Adrenal gland (tissue), 12 donors: ENCODE data around the gene FILIP1. TPM values are rescaled to one million over a fixed set of nuclear protein-coding genes. Genes with fewer than 3 reads are reported as not detected.
A peak's percentile ranks its signal among the peaks of the same experiment; 100 is the strongest.

Source experiments
- DNase-seq, 7 donors: peaks; one replicate each; pipeline ENCODE4 v3.0.0-alpha.2; 2019 to 2020
- H3K27ac ChIP-seq, 5 donors: fragments of 200-600 bp; sonication (generic) in 4 of 5; 1 replicate in 3 of 5; 2 replicates in 2 of 5; pipeline versions ENCODE4 v1.5.1 to v1.8.0; 2016 to 2020; ENCODE audit warnings: mild to moderate bottlenecking in 1 of 5
- H3K27me3 ChIP-seq: fragments of 200-600 bp; 2 replicates; pipeline ENCODE4 v1.8.0; 2021
- H3K36me3 ChIP-seq, 2 donors: fragments of 200-600 bp; replicated peaks in 1 of 2; 1 replicate in 1 of 2; 2 replicates in 1 of 2; pipeline versions ENCODE4 v1.5.1 to v1.8.0; 2018 to 2022
- H3K4me1 ChIP-seq, 2 donors: fragments of 200-600 bp; replicated peaks in 1 of 2; 1 replicate in 1 of 2; 2 replicates in 1 of 2; pipeline versions ENCODE4 v1.5.1 to v1.8.0; 2018 to 2021
- H3K4me3 ChIP-seq, 4 donors: fragments of 200-600 bp; sonication (generic) in 3 of 4; one replicate each; pipeline ENCODE4 v1.5.1; 2016 to 2018
- H3K9me3 ChIP-seq, 3 donors: fragments of 200-600 bp; sonication (generic) in 1 of 3; replicated peaks in 1 of 3; 1 replicate in 2 of 3; 2 replicates in 1 of 3; pipeline versions ENCODE4 v1.5.1 to v1.8.0; 2016 to 2021
- CTCF ChIP-seq, 6 experiments: fragments of 450-650 bp in 4 of 6; fragments of 200-600 bp in 2 of 6; sonication (generic) in 1 of 6; IDR thresholded peaks; 1 replicate in 5 of 6; 2 replicates in 1 of 6; pipeline versions ENCODE4 v1.5.1 to v1.8.0; 2016 to 2021; ENCODE audit warnings: antibody characterized with exemption in 6 of 6, mild to moderate bottlenecking in 2 of 6, moderate library complexity in 1 of 6
- POLR2A ChIP-seq, 2 donors: fragments of 450-650 bp; IDR thresholded peaks; one replicate each; pipeline ENCODE4 v1.6.1; 2017; ENCODE audit warnings: antibody characterized with exemption in 2 of 2, mild to moderate bottlenecking in 2 of 2, moderate library complexity in 1 of 2
- WGBS, 4 donors: extraction: QIAGEN DNeasy Blood & Tissue Kit in 2 of 4; methylation state at CpG; one replicate each; pipeline versions ENCODE4 v1.1.5 to v1.1.7; 2013 to 2017; 5-methylcytosine and 5-hydroxymethylcytosine counted together
- intact Hi-C, 2 donors: fragments of 100-400 bp; cut with DNase I; formaldehyde crosslinking; loops; one replicate each; pipeline versions ENCODE4 v1.14.1 to v1.15.0; 2022 to 2023
- polyA plus RNA-seq, 3 donors: library from polyadenylated mRNA; stranded (reverse); fragments of 200-250 nt in 2 of 3; fragments of 350-450 nt in 1 of 3; fragmentation: Illumina TruSeq in 1 of 3; extraction: RNeasy Lipid Tissue Mini Kit (QIAGEN cat#74804) in 1 of 3; gene quantifications; one replicate each; pipeline ENCODE4 v1.2.3, GENCODE V29; 2013 to 2014
- total RNA-seq, 9 donors: library from RNA; depleted of rRNA in 4 of 9; stranded (reverse); fragments of >200 nt in 4 of 9; fragments of 120-200 nt in 1 of 9; fragmentation: NEBNext Ultra II Directional in 1 of 9; extraction: Animal tissue kit (Norgen Biotek cat#: 25700) in 1 of 9; gene quantifications; one replicate each; pipeline versions ENCODE4 v1.1.0 to v1.2.4, GENCODE V29; 2013 to 2023
- donor health status: healthy with polysubstance abuse.
- donor health status: Bipolar disorder and iron deficiency.
- donor health status: DM: yes; HTN: yes; CAD: no.
- donor health status: DM: no; HTN: no; CAD: no.
- donor health status: DM: no; HTN: no; CAD: no.
- donor health status: DM: yes; HTN: yes; CAD: no.

Gene FILIP1
- total and polyA plus RNA-seq, 12 donors, result 0.94 to 8.0 (median 2.3) TPM

GRCh38 chr6:75368864-75369402 is 124.7 kb downstream of the FILIP1 start:
- intact Hi-C loops, result no loop called here
- Histone ChIP-seq H3K27ac (peak overlapping the region in 2 of 5 donors; percentile 22 to 43), H3K27me3 (no peaks in the 10 kb centered on the region)

GRCh38 chr6:75368151-75368779 is 125.3 kb downstream of the FILIP1 start:
- WGBS, 4 donors, result 85 to 88% (median 86%) methylated on average over 6 of the region's 6 CpGs
- intact Hi-C loops, result no loop called here
- peak overlapping the region in 1 of 5 donors; percentile 43 for H3K27ac ChIP-seq
- peaks cover 4 to 11% of the 10 kb centered on the region in 2 donors for H3K4me1 ChIP-seq
- peak in 1 of 7 donors; percentile 15 for DNase-seq
- no peaks in the 10 kb centered on the region for H3K36me3 ChIP-seq
- H3K4me3 ChIP-seq, result no peak overlapping the region
- no peaks in the 10 kb centered on the region for H3K9me3 ChIP-seq
- TF ChIP-seq POLR2A (IDR thresholded peaks at IDR 0.05) (no peak), CTCF (IDR thresholded peaks at IDR 0.05) (peak in 5 of 6 experiments; percentile 19 to 45 (median 33))
- H3K27me3 ChIP-seq, result no peaks in the 10 kb centered on the region

More at GRCh38 chr6:75368864-75369402, 124.7 kb downstream of the FILIP1 start:
- Histone ChIP-seq H3K36me3 (no peaks in the 10 kb centered on the region), H3K4me1 (peaks cover 4 to 11% of the 10 kb centered on the region in 2 donors), H3K9me3 (no peaks in the 10 kb centered on the region), H3K4me3 (no peak overlapping the region)
- DNase-seq, result peak in 4 of 7 donors; percentile 16 to 53 (median 20)
- 40 to 58% (median 46%) methylated on average over 3 of the region's 3 CpGs for WGBS, 4 donors
- TF ChIP-seq POLR2A (IDR thresholded peaks at IDR 0.05), result no peak
- TF ChIP-seq CTCF (IDR thresholded peaks at IDR 0.05), result no peak

- Histone ChIP-seq H3K4me1 (no peaks in the 10 kb centered on the region), H3K27me3 (no peaks in the 10 kb centered on the region), H3K9me3 (no peaks in the 10 kb centered on the region), H3K4me3 (no peak overlapping the region), H3K27ac (no peak overlapping the region), H3K36me3 (no peaks in the 10 kb centered on the region)
- intact Hi-C loops, result no loop called here
- no peak for DNase-seq
- TF ChIP-seq CTCF (IDR thresholded peaks at IDR 0.05) (no peak), POLR2A (IDR thresholded peaks at IDR 0.05) (no peak)
- 83 to 87% (median 85%) methylated on average over 2 of the region's 2 CpGs for WGBS, 4 donors
Measured at GRCh38 chr6:75363304-75363703, 130.3 kb downstream of the FILIP1 start.

GRCh38 chr6:75353644-75354043 is 140.0 kb downstream of the FILIP1 start:
- DNase-seq, result no peak
- H3K27ac ChIP-seq, result no peak overlapping the region
- peaks cover 9 to 10% of the 10 kb centered on the region in 2 donors for H3K4me1 ChIP-seq
- TF ChIP-seq CTCF (IDR thresholded peaks at IDR 0.05) (no peak), POLR2A (IDR thresholded peaks at IDR 0.05) (no peak)
- 95 to 98% (median 97%) methylated on average over 4 of the region's 4 CpGs for WGBS, 4 donors
- no peaks in the 10 kb centered on the region for H3K9me3 ChIP-seq
- no peak overlapping the region for H3K4me3 ChIP-seq
- no peaks in the 10 kb centered on the region for H3K27me3 ChIP-seq
- no peaks in the 10 kb centered on the region for H3K36me3 ChIP-seq
- intact Hi-C loops, result loop anchor here in 1 of 2 donors (10.0 kb wide), 1 partner anchor 151 kb away; no protein-coding TSS in a partner anchor
